Measurements from ENCODE around the gene INO80D.
"Not testable (repeated sequence)": the region's sequence is repeated elsewhere in the genome, so short reads cannot be mapped to it uniquely, and the experiment has no call there.

The INO80D gene

DNA sequence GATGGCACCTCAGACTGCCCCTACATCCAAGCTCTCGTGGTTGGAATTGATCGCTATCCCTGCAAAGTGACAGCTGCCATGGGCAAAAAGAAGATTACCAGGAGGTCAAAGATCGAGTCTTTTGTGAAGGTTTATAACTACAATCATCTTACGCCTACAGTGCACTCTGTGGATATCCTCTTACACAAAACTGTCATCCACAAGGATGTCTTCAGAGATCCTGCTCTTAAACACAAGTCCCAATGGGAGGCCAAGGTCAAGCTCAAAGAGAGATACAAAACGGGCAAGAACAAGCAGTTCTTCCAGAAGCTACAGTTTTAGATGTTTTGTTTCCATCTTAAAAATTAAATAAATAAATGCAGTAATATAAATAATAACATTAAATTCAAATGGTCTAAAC, 45.4 kb downstream of the INO80D start:
- no peak for DNase-seq (ENCODE audit: extremely low spot score)
- CTCF ChIA-PET: interaction anchor here (0.9 to 1.1 kb wide), 2 partner anchors 11 to 115 kb away, joined by 3 read pairs; no protein-coding TSS in a partner anchor
- POLR2A ChIA-PET: no interaction called here
- TF ChIP-seq, protein P1, sequence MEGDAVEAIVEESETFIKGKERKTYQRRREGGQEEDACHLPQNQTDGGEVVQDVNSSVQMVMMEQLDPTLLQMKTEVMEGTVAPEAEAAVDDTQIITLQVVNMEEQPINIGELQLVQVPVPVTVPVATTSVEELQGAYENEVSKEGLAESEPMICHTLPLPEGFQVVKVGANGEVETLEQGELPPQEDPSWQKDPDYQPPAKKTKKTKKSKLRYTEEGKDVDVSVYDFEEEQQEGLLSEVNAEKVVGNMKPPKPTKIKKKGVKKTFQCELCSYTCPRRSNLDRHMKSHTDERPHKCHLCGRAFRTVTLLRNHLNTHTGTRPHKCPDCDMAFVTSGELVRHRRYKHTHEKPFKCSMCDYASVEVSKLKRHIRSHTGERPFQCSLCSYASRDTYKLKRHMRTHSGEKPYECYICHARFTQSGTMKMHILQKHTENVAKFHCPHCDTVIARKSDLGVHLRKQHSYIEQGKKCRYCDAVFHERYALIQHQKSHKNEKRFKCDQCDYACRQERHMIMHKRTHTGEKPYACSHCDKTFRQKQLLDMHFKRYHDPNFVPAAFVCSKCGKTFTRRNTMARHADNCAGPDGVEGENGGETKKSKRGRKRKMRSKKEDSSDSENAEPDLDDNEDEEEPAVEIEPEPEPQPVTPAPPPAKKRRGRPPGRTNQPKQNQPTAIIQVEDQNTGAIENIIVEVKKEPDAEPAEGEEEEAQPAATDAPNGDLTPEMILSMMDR (IDR thresholded peaks at IDR 0.05; ENCODE audit: control extremely low read depth, extremely low read depth, low read depth, missing control alignments): no peak

DNA sequence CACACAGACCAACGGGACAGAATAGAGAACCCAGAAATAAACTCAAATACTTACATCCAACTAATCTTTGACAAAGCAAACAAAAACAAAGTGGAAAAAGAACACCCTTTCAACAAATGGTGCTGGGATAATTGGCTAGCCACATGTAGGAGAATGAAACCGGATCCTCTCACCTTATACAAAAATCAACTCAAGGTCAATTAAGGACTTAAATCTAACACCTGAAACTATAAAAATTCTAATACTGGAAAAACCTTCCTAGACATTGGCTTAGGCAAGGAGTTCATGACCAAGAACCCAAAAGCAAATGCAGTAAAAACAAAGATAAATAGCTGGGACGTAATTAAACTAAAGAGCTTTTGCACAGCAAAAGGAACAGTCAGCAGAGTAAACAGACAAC, 50.6 kb downstream of the INO80D start:
- POLR2A ChIA-PET; DNase-seq (ENCODE audit: extremely low spot score); CTCF ChIA-PET: not testable (repeated sequence)

DNA sequence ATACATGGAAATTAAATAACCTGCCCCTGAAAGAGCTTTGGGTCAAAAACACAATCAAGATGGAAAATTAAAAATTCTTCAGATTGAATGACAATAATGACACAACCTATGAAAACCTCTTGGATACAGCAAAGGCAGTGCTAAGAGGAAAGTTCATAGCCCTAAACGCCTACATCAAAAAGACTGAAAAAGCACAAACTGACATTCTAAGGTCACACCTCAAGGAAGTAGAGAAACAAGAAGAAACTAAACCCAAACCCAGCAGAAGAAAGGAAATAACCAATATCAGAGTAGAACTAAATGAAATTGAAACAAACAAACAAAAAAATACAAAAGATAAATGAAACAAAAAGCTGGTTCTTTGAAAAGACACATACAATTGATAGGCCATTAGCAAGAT, 52.5 kb downstream of the INO80D start:
- DNase-seq (ENCODE audit: extremely low spot score); POLR2A ChIA-PET: not testable (repeated sequence)
- CTCF ChIA-PET: interaction anchor here (1.4 to 1.5 kb wide), 2 partner anchors 24 to 35 kb away, joined by 3 read pairs; no protein-coding TSS in a partner anchor

DNA sequence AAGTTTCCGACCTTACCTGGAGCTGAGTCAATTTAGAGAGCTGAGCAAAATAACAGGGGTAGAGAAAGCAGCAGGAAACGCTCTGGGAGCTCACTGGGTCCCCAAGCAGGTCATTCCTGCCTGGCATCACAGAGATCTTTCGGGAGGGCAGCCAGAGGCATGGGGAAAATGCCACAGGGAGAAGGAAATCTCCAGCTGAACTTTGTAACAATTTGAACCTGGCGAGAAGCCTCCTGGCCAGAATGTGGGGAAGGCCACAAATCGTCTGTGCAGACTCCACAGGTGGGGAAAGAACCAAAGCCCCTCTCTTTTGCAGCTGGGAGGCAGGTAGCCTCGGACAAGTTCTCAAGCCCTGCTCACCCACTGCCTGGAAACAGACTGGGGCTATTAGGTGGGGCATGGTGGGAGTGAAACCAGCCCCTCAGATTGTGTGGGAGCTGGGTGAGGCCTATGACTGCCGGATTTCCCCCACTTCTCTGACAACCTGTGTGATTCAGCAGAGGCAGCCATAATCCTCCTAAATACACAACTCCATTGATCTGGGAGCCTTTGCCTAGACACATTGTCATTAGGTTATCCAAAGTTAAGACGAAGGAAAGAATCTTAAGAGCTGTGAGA, 53.9 kb downstream of the INO80D start:
- no peak for DNase-seq (ENCODE audit: extremely low spot score)
- POLR2A ChIA-PET: interaction anchor here (0.5 kb wide), 1 partner anchor 223 kb away, joined by 3 read pairs; no protein-coding TSS in a partner anchor
- TF ChIP-seq, protein P1 (IDR thresholded peaks at IDR 0.05; ENCODE audit: control extremely low read depth, extremely low read depth, low read depth, missing control alignments): no peak
- CTCF ChIA-PET: interaction anchor here (0.9 kb wide), 1 partner anchor 39 kb away, joined by 4 read pairs; no protein-coding TSS in a partner anchor

DNA sequence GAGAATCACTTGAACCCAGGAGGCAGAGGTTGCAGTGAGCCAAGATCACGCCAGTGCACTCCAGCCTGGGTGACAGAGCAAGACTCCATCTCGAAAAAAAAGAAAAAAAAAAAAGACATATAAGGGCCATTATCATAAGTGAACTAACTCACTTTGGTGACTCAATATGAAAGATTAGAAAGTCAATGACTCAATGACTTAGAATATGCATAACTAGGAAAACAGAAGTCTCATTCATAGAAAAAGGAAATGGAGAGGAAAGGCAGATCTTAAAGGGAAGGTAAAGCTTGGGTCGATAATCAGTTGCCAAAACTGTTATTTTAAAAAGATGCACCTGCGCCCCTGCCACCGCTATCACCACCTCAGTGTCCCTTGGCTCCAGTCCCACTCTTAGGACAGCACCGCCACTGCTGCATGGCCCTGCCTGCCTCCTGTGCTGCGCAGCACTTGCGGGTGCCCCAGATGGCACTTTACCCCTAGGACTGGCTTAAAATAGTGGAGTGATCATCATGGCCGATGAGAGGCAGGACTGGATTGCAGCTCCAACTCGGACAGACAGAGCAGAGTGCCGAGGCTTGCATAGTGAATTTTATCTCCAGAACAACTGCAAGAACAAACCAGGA, 54.7 kb downstream of the INO80D start:
- POLR2A ChIA-PET: interaction anchor here (0.5 kb wide), 1 partner anchor 224 kb away, joined by 3 read pairs; no protein-coding TSS in a partner anchor
- CTCF ChIA-PET: no interaction called here
- TF ChIP-seq, protein P1 (IDR thresholded peaks at IDR 0.05; ENCODE audit: control extremely low read depth, extremely low read depth, low read depth, missing control alignments): no peak
- DNase-seq (ENCODE audit: extremely low spot score): peak; percentile 42

DNA sequence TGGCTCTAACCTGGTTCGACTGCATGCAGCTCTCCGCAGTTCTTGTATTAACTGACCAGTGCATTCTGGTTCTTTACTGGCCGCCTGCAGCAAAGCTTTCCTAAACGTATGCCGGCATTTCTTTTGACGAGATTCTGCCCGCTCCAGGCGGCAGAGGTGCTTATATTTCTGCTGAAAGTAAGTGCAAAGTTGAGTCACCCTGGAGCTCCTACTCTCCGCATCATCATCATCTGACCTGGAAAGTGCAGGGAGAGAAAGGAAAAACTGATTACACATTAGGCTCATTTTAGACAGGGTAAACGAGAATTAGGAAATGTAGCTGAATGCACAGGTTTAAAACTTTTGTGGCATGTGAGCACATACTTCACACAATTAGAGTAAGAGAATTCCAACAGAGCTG, 57.9 kb downstream of the INO80D start:
- POLR2A ChIA-PET: no interaction called here
- CTCF ChIA-PET: interaction anchor here (1.0 to 1.2 kb wide), 2 partner anchors 9 to 17 kb away, joined by 4 to 6 read pairs; no protein-coding TSS in a partner anchor
- TF ChIP-seq, protein P1 (IDR thresholded peaks at IDR 0.05; ENCODE audit: control extremely low read depth, extremely low read depth, low read depth, missing control alignments): no peak
- no peak for DNase-seq (ENCODE audit: extremely low spot score)

DNA sequence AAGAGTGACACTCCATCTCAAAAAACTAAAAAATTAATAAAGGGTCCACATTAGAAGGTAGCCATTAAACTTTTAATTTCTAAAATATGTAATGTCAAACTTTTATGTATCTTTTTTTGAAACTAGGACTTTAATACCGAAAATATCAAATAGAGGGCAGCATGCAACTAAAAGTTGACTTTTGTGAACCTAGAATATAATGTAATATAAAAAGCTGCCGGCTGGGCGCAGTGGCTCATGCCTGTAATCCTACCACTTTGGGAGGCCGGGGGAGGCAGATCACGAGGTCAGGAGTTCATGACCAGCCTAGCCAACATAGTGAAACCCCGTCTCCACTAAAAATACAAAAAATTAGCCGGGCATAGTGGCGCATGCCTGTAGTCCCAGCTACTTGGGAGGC, 62.8 kb downstream of the INO80D start:
- no peak for DNase-seq (ENCODE audit: extremely low spot score)
- TF ChIP-seq, protein P1 (IDR thresholded peaks at IDR 0.05; ENCODE audit: control extremely low read depth, extremely low read depth, low read depth, missing control alignments): no peak
- ChIA-PET POLR2A (no interaction called here), CTCF (interaction anchor here (1.5 kb wide), 1 partner anchor 63 kb away, joined by 3 read pairs; the partner anchor contains the start of gene INO80D)

All from GM10248 (cell line).